ENCODE data around the gene PEAK3.

Gene PEAK3

DNA sequence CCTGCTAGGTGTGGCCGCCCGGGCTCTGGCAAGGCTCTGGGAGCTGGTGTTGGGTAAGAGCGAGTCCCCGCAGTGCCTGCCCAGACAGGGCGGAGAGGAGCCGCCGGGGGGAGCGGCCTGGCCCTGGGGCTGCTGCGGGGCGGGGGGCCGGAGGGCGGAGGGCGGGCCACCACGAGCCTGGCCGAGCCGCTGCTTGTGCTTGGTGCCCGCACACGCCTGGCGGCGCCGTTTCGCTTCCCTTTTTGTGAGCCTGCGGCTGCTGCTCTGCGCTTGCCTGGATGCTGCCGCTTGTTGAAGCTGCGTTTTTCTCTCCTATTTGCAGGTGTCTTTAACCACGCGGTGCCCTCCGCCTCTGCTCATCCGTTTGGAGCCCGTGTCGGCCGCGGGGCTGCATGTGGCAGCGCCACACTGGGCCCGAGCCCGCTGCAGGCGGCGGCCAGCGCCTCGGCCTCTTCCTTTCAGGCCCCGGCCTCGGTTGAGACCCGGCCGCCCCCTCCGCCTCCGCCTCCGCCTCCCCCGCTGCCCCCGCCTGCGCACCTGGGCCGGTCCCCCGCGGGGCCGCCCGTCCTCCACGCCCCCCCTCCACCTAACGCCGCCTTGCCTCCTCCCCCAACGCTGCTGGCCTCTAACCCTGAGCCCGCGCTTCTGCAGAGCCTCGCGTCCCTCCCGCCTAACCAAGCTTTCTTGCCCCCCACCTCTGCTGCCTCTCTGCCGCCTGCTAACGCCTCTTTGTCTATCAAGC, 54.4 kb downstream of the PEAK3 start:
- in situ Hi-C loops (cut with MboI; ENCODE audit: low sequenced_read_pairs) = no loop called here

DNA sequence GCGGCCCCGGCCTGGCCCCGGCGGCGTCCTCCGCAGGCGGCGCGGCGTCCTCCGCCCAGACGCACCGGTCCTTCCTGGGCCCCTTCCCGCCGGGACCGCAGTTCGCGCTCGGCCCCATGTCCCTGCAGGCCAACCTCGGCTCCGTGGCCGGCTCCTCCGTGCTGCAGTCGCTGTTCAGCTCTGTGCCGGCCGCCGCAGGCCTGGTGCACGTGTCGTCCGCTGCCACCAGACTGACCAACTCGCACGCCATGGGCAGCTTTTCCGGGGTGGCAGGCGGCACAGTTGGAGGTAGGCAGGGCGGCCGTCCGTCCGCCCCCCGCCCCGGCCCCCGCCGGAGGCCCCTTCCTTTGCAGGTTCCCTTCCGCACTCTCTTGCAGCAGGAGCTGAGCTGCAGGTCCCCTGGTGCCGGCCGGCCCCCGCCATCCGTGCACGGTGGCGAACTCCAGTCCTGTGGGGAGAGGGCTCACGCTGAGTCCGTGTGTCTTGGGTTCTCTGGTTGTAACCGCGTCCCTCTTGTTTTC, 55.1 kb downstream of the PEAK3 start:
- in situ Hi-C loops (cut with MboI; ENCODE audit: low sequenced_read_pairs) = no loop called here

DNA sequence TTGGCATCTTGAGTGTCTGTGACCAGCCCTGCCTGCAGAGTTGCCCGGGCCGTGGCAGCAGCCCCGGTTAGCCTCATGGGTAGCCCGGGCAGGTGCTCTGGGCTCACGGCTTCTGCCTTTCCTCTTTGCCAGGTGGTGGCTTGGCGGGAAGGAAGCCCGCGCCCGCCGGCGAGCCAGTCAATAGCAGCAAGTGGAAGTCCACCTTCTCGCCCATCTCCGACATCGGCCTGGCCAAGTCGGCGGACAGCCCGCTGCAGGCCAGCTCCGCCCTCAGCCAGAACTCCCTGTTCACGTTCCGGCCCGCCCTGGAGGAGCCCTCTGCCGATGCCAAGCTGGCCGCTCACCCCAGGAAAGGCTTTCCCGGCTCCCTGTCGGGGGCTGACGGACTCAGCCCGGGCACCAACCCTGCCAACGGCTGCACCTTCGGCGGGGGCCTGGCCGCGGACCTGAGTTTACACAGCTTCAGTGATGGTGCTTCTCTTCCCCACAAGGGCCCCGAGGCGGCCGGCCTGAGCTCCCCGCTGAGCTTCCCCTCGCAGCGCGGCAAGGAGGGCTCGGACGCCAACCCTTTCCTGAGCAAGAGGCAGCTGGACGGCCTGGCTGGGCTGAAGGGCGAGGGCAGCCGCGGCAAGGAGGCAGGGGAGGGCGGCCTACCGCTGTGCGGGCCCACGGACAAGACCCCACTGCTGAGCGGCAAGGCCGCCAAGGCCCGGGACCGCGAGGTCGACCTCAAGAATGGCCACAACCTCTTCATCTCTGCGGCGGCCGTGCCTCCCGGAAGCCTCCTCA, 55.7 kb downstream of the PEAK3 start:
- in situ Hi-C loops (cut with MboI; ENCODE audit: low sequenced_read_pairs) = no loop called here

DNA sequence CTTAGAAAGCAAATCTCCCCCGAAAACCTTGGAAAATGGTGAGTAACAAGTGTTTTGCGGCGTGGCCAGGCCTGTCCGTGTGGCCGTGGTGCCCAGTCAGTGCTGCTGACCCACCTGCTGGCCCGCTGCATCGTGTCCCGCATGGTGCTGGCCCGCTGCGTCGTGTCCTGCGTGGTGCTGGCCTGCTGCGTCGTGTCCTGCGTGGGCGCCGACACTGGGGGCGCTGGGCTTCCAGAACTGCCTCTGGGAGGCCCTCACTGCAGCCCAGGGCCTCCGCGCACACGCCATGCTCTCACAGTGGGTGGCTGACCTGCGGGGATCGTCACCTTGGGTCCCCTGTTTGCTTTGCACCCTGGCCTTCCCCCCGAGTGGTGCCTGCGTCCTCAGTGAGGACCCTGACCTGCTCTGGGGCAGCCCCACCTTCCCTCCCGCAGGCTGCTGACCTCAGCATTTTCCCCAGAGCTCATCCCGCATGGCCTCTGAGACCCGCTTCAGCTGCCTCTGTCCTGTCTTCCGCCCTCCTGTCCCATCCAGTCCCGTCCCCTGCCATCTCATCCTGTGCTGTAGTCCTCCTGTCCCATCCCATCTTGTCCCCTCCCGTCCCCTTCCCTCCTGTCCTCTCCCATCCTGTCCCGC, 56.4 kb downstream of the PEAK3 start:
- in situ Hi-C loops (cut with MboI; ENCODE audit: low sequenced_read_pairs) = no loop called here

DNA sequence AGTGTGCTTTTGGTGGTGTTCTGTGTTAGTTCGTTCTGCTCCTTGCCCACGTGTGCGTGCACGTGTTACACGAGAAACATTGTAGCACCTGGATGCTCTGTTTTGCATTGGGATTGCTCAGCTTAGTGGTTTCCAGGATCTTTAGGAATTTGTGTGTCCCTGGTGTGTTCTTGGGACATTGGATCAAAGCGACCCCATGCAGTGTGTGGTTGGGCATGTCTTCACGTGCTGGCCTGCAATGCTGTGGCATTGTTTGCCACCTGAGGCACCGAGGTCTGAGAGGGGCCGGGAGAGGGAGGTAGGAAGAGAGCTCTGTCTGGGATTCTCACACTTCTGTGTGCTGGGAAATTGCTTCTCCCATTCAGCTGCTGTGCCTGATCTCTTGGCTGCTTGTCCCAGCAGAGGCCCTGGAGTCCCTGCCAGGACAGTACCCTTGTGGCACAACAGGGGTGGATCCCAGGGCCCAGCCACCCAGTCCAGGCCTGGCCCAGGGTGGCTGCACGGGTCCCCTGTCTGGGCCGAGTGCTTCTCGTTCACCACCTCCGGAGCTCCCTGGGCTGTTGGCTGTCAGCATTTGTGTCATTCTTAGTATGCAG, 57.1 kb downstream of the PEAK3 start:
- in situ Hi-C loops (cut with MboI; ENCODE audit: low sequenced_read_pairs) = no loop called here
